Activated T-cell treated with anti-CD3 and anti-CD28 coated beads, Interleukin-2, amount 50 U/mL, for 72 hours (primary cell): ENCODE results near the gene RAMP3. TPM values are rescaled to one million over a fixed set of nuclear protein-coding genes. Genes with fewer than 3 reads are reported as not detected.
"Not testable (repeated sequence)": the region's sequence is repeated elsewhere in the genome, so short reads cannot be mapped to it uniquely, and the experiment has no call there.

ENCODE experiments used
- ATAC-seq, 2 donors: fragments of 150-1000 bp; cut with Tn5 transposase; replicated peaks in 1 of 2; 2 replicates each; pipeline ENCODE4 v1.10.0; 2021; ENCODE audit warnings: moderate library complexity in 2 of 2, mild to moderate bottlenecking in 1 of 2
- DNase-seq, 2 donors: peaks; one replicate each; pipeline ENCODE4 v3.0.0; 2021 to 2022; ENCODE audit warnings: mixed read lengths in 1 of 2
- H3K27ac Mint-ChIP-seq: one replicate; pipeline ENCODE4 v1.8.0; 2022; ENCODE audit warnings: mild to moderate bottlenecking, moderate library complexity, mixed read lengths
- H3K27me3 Mint-ChIP-seq: one replicate; pipeline ENCODE4 v1.8.0; 2022; ENCODE audit warnings: low read depth, mixed read lengths
- H3K36me3 Mint-ChIP-seq, 2 donors: one replicate each; pipeline ENCODE4 v1.8.0; 2022; ENCODE audit warnings: mixed read lengths in 2 of 2, mild to moderate bottlenecking in 1 of 2; ENCODE audit not compliant: insufficient read depth in 2 of 2
- H3K4me1 Mint-ChIP-seq: one replicate; pipeline ENCODE4 v1.8.0; 2022; ENCODE audit warnings: low read depth, mixed read lengths
- H3K4me3 Mint-ChIP-seq, 2 donors: one replicate each; pipeline ENCODE4 v1.8.0; 2022; ENCODE audit warnings: mild to moderate bottlenecking in 2 of 2, mixed read lengths in 2 of 2, moderate library complexity in 2 of 2
- H3K9me3 Mint-ChIP-seq, 2 donors: one replicate each; pipeline ENCODE4 v1.8.0; 2022; ENCODE audit warnings: mixed read lengths in 2 of 2
- total RNA-seq, 2 donors: library from RNA; stranded (reverse); gene quantifications; one replicate each; pipeline ENCODE4 v1.2.3, GENCODE V29; 2022

The RAMP3 gene
- total RNA-seq, 2 donors from 2014 or later: 0.50 TPM; not detected in 1

DNA sequence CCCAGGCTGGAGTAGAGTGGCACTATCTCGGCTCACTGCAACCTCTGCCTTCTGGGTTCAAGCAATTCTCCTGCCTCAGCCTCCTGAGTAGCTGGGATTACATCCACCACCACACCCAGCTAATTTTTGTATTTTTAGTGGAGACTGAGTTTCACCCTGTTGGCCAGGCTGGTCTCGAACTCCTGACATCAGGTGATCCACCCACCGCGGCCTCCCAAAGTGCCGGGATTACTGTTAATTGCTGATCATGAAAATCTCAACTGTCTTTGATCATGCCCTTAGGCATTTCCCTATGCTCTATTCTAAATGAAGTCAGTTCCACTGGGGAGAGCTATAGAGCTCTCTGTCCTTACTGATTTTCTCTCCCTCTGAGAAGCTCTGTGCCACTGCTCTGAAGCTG, 48.7 kb downstream of the RAMP3 start:
- not testable (repeated sequence) for H3K27ac Mint-ChIP-seq, H3K4me3 Mint-ChIP-seq, H3K9me3 Mint-ChIP-seq, H3K36me3 Mint-ChIP-seq, ATAC-seq, DNase-seq
- Mint-ChIP-seq H3K27me3 (peaks cover 52% of the 10 kb centered on the region), H3K4me1 (peaks cover 34% of the 10 kb centered on the region)

DNA sequence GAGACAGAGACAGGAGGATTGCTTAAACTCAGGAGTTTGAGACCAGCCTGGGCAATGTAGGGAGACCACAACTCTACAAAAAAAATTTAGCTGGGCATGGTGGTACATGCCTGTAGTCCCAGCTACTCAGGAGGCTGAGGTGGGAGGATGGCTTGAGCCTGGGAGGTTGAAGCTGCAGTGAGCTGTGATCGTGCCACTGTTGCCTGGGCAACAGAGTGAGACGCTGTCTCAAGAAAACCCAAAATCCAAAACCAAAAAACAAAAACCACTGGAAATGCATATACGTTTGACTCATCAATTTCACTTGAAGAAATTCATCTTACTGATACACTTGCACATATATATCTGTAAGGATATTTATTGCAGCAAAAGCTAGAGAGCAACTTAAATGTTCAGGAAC, 52.3 kb downstream of the RAMP3 start:
- H3K9me3 Mint-ChIP-seq, H3K4me3 Mint-ChIP-seq, H3K27ac Mint-ChIP-seq, DNase-seq, H3K36me3 Mint-ChIP-seq: not testable (repeated sequence)
- ATAC-seq: peak; percentile 44 to 59
- Mint-ChIP-seq H3K27me3 (peaks cover 83% of the 10 kb centered on the region), H3K4me1 (peaks cover 10% of the 10 kb centered on the region)

DNA sequence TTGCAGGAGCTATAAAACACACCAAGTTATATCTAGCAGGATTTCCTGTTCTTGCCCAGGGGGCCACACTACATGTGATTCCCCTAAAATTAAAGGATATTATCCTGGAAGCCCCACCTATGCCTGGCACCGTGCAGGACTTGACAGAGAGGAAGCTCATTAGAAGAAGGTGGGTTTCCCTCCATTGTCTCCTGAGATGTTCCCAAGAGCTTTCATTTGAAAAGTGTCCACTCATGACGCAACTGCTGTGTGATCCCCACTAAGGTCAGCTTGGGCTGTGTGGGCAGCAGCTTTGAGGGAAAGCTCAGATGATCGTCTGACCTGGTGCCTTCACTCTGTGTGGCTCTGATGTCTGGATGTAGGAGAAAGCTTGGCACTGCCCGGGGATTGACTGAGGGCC, 53.5 kb downstream of the RAMP3 start:
- no peak for DNase-seq
- Mint-ChIP-seq H3K4me1 (peaks cover under 1% of the 10 kb centered on the region), H3K27me3 (peaks cover 87% of the 10 kb centered on the region), H3K27ac (no peak overlapping the region), H3K36me3 (no peaks in the 10 kb centered on the region), H3K9me3 (no peaks in the 10 kb centered on the region), H3K4me3 (no peak overlapping the region)
- ATAC-seq: no peak

DNA sequence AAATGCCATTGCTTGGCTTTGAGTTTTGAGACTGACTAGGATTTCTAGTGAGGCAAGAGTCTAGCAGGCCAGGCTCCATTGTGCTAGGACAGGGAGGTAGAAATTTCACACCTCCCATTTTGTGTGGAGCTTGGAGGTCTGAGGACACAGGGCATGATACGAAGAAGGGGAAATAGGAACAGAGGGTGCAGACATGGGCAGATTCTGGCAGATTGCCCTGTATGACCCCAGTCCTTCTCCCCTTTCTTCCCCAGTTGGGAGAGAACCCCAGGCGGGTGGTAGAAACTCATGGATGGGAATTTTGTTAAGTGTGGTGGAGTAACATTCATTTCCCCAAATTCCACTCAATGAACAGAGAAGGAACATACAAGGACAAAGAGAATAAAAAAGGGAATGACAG, 54.4 kb downstream of the RAMP3 start:
- ATAC-seq (no peak), DNase-seq (no peak)
- Mint-ChIP-seq H3K9me3 (no peaks in the 10 kb centered on the region), H3K27ac (no peak overlapping the region), H3K36me3 (no peaks in the 10 kb centered on the region), H3K27me3 (peaks cover 82% of the 10 kb centered on the region), H3K4me1 (no peaks in the 10 kb centered on the region), H3K4me3 (no peak overlapping the region)

DNA sequence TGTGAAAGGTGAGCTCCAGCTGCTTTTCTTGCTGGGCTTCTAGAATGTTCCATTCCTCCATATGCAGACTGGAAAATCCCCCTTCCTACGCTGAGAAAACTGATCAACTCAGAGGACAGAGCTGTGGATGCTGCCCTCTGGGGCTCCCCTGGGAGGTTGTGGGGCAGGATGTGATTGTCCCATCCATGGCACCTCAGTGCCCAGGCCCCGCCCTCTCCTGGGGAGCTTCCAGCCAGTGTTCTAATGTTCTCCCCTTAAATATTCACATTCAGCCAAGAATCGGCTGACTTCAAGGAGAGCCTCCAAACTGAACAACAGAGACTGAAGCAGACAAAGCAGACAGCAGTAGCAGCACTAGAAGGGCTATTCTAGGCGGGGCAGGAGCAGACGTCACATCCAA, 55.0 kb downstream of the RAMP3 start:
- DNase-seq (no peak), ATAC-seq (no peak)
- Mint-ChIP-seq H3K9me3 (no peaks in the 10 kb centered on the region), H3K27ac (no peak overlapping the region), H3K27me3 (peaks cover 80% of the 10 kb centered on the region), H3K4me3 (no peak overlapping the region), H3K36me3 (no peaks in the 10 kb centered on the region), H3K4me1 (no peaks in the 10 kb centered on the region)

DNA sequence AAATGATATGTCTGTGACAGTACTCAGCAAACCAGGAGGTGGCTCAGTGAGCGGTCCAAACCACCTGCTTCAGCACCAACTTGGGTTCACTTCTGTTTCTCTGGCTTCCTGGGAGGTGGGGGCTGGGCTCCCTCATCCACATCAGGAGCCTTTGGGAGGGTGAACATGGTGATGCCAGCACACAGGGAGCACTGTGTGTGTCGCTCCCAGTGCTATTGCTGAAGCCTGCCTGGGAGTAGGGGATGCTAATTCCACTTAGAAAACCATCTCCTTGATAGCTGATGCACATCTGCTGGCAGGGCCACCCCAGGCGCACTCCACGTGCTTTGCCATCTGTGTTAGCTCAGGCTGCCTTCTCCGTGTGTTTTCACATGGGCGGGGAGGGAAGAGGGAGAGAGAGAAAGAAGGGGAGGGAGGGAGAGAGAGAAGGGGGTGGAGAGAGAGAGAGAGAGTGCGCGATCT, 58.0 kb downstream of the RAMP3 start:
- Mint-ChIP-seq H3K9me3 (no peaks in the 10 kb centered on the region), H3K27me3 (peaks cover 72% of the 10 kb centered on the region), H3K4me1 (no peaks in the 10 kb centered on the region), H3K36me3 (no peaks in the 10 kb centered on the region), H3K4me3 (no peak overlapping the region), H3K27ac (no peak overlapping the region)
- DNase-seq (no peak), ATAC-seq (no peak)

DNA sequence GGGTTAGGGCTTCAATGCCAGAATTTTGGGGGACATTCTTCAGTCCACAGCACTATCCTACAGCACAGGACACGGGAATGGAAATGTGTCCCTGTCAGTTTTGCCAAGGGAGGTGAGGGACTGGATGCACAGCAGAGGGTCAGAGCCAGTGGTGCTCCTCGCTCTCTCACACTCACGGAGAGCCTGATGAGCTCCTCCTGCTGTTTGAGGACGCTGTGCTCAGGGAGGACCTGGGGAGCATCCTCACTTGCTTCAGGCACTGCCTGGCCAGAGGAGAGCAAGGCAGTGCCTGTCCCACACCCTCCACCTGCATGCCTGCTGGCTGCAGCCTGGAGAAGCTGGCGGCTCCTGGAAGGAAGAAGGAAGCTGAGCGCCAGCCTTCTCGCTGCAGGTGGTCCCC, 58.6 kb downstream of the RAMP3 start:
- ATAC-seq (no peak), DNase-seq (no peak)
- Mint-ChIP-seq H3K4me3 (no peak overlapping the region), H3K4me1 (no peaks in the 10 kb centered on the region), H3K27me3 (peaks cover 69% of the 10 kb centered on the region), H3K27ac (no peak overlapping the region), H3K9me3 (no peaks in the 10 kb centered on the region), H3K36me3 (no peaks in the 10 kb centered on the region)

DNA sequence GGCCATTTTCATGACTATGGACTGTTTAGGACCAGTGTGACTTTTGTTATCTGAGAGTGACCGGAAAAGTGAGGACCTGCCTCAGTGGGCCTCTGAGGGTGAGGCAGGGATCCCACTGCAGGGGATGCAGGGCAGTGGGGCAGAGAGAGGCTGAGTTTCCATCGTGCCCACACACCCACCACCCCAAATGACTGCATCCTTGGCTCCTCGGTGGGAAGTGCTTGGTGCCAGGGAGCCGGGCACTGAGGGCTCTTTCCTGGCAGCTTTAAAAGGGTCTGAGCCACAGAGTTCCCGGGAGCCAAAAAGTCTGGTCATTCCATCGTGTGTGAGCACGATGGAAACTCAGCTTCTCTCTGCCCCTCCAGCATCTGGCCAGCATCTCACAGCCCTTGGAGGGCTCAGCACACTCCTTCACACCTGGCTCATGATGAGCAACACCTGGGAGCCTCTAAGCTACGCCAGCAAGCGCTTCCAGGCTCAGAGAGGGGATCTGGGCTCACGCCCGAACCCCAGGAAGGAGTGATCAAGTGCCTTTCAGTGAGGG, 59.1 kb downstream of the RAMP3 start:
- no peak overlapping the region for H3K4me3 Mint-ChIP-seq
- no peaks in the 10 kb centered on the region for H3K9me3 Mint-ChIP-seq
- H3K4me1 Mint-ChIP-seq: no peaks in the 10 kb centered on the region
- DNase-seq (no peak), ATAC-seq (no peak)
- no peak overlapping the region for H3K27ac Mint-ChIP-seq
- peaks cover 66% of the 10 kb centered on the region for H3K27me3 Mint-ChIP-seq
- H3K36me3 Mint-ChIP-seq: no peaks in the 10 kb centered on the region

DNA sequence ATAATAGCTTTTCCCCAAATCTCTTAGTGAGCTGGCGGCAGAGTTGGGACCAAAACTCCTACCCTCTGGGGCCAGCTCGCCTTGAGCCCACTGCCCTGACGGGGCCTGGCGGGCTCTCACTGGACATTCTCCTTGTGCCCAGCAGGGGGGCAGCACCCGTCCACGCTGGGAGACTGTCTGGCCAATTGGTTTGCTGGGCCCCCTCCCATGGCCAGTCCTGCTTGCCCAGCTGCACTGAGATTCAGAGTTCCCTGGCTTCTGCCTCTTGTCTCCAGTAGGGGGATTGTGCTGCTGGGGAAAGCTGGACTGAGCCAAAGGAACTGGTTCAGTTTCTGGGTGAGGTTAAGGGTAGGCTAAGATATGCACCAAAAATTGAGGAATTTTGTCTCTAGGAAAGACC, 59.8 kb downstream of the RAMP3 start:
- no peaks in the 10 kb centered on the region for H3K9me3 Mint-ChIP-seq
- ATAC-seq (no peak), DNase-seq (no peak)
- peaks cover 66% of the 10 kb centered on the region for H3K27me3 Mint-ChIP-seq
- H3K4me3 Mint-ChIP-seq: no peak overlapping the region
- H3K4me1 Mint-ChIP-seq: no peaks in the 10 kb centered on the region
- H3K36me3 Mint-ChIP-seq: no peaks in the 10 kb centered on the region
- H3K27ac Mint-ChIP-seq: no peak overlapping the region

DNA sequence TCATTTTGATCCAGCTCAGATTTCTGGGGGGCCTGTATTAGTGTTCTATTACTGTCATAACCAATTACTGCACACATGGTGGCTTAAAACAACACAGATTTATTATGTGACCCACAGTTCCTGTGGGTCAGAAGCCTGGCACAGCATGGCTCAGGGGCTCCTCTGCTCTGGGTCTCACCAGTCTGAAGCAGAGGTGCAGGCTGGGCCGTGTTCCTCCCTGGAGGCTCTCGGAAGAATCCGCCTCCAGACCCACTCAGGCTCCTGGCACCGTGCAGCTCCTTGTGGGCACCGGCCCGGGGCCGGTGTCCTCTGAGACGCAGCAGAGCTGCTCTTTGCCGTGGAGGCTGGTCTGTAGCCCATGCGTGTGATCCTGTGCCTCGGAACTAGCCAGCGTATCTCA, 61.5 kb downstream of the RAMP3 start:
- Mint-ChIP-seq H3K4me3 (no peak overlapping the region), H3K36me3 (no peaks in the 10 kb centered on the region), H3K27me3 (peaks cover 60% of the 10 kb centered on the region), H3K9me3 (no peaks in the 10 kb centered on the region), H3K4me1 (no peaks in the 10 kb centered on the region), H3K27ac (no peak overlapping the region)
- no peak for ATAC-seq
- DNase-seq: no peak

DNA sequence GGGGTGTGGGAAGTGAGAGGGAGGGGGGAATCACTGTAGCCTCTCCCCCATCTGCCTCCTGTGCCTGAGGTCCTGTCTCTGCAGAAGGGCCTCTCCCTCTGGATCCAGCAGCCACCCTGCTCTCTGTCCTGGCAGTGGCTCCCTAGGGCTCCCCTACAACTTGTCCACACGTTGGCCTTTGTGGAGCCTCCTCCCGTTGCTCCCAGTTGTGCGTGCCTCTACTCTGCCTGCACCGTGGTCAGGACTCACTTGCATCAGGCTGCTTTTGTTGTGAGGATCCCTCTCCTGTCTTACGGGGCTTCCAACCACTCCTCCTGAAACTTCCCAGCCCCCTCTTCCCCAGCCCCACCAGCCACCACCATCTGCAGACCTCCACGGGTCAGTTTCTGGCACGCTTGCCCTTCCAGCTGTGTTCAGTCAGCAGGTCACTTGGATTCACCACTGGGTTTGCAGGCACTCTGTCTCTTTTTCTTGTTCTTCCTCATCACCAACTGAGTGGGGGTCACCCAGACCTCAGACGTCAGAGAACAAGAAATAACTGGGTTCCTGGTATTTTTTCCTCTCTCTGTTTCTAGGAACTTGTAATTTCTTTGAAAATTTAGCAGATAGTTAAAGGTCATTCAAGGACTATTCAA, 62.3 kb downstream of the RAMP3 start:
- H3K4me1 Mint-ChIP-seq: no peaks in the 10 kb centered on the region
- DNase-seq (no peak), ATAC-seq (no peak)
- no peak overlapping the region for H3K4me3 Mint-ChIP-seq
- no peaks in the 10 kb centered on the region for H3K9me3 Mint-ChIP-seq
- H3K36me3 Mint-ChIP-seq: no peaks in the 10 kb centered on the region
- H3K27ac Mint-ChIP-seq: no peak overlapping the region
- peaks cover 52% of the 10 kb centered on the region for H3K27me3 Mint-ChIP-seq

DNA sequence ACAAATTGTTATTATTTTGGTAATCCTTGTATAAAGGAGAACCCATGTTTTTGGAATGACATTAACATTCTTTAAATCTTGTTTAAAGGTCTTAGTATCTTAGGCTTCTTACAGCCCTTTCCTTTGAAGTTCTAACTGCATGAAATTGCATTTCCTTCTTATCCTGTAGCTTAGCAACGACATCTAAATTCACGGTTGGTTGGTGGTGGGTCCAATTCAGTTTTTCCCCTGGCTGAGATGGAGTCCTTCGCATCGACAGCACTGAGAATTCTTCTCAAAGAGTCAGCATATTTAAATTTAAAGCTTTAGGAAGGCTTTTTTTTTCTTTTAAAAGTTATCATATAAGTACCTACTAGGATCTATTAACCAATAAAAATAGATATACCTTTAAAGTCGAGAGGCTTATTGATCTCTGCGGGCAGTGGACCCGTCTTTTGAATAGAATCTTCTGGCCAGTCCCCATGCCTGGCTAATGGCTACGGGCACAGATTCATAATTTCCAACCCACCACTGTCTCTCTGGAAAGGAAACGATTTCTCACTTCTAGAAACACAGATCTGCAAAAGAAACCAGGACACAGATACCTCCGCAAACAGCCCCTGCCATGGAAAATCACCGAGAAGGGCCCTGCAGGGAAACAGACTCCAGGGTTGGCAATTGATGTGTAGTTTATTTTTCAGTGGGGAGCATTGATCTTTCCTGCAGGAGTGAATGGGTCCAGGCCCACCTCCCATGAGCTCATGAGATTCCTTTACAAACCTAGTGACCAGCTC, 63.4 kb downstream of the RAMP3 start:
- no peak overlapping the region for H3K27ac Mint-ChIP-seq
- no peak for ATAC-seq
- H3K9me3 Mint-ChIP-seq: no peaks in the 10 kb centered on the region
- no peaks in the 10 kb centered on the region for H3K36me3 Mint-ChIP-seq
- no peak overlapping the region for H3K4me3 Mint-ChIP-seq
- peaks cover 41% of the 10 kb centered on the region for H3K27me3 Mint-ChIP-seq
- DNase-seq: no peak
- no peaks in the 10 kb centered on the region for H3K4me1 Mint-ChIP-seq

DNA sequence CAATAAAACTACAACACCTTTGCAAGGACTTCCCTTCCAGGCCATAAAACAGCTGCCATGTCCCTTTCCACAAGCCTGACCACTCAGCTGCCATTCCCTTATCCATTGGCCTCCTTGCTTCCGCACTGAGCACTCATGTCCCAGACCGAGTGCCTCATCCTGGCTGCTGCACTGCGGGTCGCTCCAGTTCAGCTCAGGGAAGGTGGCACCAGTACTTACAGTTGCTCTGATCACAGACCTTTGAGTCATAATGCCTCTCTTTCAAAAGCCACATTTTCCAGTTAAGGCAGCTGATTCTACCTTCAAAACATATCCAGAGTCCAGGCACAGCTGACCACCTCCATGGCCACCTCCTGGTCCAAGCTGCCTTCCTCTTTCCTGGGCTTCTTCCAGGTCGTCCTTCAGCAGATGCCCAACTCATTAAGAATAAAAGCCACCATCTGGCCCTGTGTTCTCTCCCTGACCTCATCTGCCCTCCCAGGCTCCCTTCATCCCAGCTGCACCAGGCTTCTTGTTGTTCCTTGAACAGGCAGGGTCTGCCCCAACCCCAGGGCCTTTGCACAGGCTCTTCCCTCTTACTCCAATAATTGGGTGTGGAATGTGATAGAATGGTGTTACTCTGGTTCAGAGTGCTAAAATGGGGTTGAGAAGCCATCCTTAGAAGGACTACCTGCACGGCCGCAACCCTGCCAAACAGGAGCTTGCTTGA, 64.5 kb downstream of the RAMP3 start:
- DNase-seq: no peak
- Mint-ChIP-seq H3K4me1 (no peaks in the 10 kb centered on the region), H3K9me3 (no peaks in the 10 kb centered on the region), H3K36me3 (no peaks in the 10 kb centered on the region), H3K4me3 (no peak overlapping the region), H3K27me3 (peaks cover 37% of the 10 kb centered on the region), H3K27ac (no peak overlapping the region)
- no peak for ATAC-seq
